ENCODE results near the gene ARRB1. TPM values are rescaled to one million over a fixed set of nuclear protein-coding genes. Genes with fewer than 3 reads are reported as not detected.

The ARRB1 gene
- total RNA-seq, 1 donor from 2014 or later = 53.8 TPM

DNA sequence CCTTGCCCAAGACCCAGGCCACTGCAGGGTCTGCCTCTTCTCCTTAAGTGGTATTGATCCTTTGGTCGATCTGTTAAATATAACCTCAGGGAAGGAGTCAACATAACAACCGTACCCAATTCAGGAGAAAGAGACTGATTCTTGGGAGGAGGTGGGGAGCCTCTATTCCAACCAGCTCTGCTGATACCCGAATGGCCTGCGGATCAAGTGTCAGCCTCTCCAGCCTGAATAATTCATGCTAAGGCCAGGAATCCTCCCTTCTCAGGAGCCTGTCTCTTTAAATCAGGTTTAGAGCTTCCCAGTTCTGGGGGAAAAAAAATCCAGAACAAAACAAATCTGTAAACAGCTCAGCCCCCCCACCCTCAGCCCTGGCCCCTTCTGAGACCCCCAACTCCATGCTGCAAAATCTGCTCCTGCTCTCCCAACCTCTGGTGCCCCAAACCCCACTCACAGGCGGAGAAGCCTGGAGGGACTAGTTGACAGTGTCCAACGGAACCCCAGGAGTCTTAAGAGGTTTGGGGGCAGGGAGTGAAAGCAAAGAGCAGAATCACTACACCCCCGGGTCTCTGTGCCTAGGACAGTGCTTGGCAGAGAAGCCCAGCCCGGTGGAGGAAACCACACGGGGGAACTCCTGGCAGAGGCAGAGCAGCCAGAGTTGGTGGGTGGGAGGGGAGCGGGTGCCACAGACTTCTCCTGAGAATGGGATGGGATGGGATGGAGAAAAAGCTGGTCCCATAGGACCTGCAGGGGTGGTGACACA is 111.8 kb downstream of the ARRB1 start:
- no peaks in the 10 kb centered on the region for H3K9me3 Mint-ChIP-seq
- no peak overlapping the region for H3K27ac Mint-ChIP-seq (ENCODE audit: unreplicated experiment)
- no peaks in the 10 kb centered on the region for H3K4me1 Mint-ChIP-seq
- H3K27me3 Mint-ChIP-seq (ENCODE audit: low read depth) = peaks cover 68% of the 10 kb centered on the region
- DNase-seq (ENCODE audit: low read depth, low spot score) = no peak
- TF ChIP-seq, protein P1, sequence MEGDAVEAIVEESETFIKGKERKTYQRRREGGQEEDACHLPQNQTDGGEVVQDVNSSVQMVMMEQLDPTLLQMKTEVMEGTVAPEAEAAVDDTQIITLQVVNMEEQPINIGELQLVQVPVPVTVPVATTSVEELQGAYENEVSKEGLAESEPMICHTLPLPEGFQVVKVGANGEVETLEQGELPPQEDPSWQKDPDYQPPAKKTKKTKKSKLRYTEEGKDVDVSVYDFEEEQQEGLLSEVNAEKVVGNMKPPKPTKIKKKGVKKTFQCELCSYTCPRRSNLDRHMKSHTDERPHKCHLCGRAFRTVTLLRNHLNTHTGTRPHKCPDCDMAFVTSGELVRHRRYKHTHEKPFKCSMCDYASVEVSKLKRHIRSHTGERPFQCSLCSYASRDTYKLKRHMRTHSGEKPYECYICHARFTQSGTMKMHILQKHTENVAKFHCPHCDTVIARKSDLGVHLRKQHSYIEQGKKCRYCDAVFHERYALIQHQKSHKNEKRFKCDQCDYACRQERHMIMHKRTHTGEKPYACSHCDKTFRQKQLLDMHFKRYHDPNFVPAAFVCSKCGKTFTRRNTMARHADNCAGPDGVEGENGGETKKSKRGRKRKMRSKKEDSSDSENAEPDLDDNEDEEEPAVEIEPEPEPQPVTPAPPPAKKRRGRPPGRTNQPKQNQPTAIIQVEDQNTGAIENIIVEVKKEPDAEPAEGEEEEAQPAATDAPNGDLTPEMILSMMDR (conservative IDR thresholded peaks at IDR 0.05) = no peak
- peak overlapping the region; percentile 78 for H3K4me3 Mint-ChIP-seq
- H3K36me3 Mint-ChIP-seq (ENCODE audit: low read depth) = no peaks in the 10 kb centered on the region

DNA sequence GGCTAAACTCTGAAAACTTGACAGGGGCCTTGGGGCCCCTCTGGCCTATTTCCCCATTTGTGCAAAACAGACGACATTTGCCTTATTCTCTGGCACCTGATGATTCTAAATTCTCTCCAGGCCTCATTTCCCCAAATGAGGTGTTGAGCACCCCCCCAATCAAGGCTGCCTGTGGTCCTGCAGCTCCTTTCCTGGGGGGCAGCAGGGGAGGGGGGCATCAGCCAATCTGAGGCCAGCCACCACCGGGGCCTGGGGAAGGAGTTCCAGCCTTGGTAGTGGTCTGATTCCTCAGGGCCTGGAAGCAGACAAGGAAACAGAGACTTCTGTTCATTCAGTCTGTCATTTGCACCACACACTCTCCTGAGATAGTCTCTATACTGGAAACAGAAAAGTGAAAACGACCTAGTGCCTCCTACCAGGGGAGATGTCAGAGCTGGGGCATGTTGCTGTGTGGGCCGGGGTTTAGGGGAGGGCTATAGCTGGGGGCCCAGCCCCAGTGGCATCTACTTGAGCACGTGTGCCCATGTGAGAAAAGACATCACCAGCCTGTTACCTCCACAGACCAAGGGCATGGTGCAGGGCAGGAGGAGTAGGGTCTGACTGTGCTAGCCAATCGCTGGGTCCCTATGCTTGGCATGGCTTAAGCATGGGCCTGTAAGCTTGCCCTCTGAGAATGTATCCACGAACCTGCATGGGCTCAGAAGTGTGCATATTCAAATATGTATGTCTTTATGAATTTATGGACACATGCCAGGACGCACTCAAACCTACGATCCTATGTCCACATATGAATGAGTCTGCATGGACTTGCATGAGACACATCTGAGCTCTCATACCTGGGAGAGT is 112.6 kb downstream of the ARRB1 start:
- TF ChIP-seq, protein P1 (conservative IDR thresholded peaks at IDR 0.05) = no peak
- peak overlapping the region; percentile 78 for H3K4me3 Mint-ChIP-seq
- H3K36me3 Mint-ChIP-seq (ENCODE audit: low read depth) = no peaks in the 10 kb centered on the region
- no peak for DNase-seq (ENCODE audit: low read depth, low spot score)
- H3K27me3 Mint-ChIP-seq (ENCODE audit: low read depth) = peaks cover 64% of the 10 kb centered on the region
- no peaks in the 10 kb centered on the region for H3K9me3 Mint-ChIP-seq
- H3K4me1 Mint-ChIP-seq = no peaks in the 10 kb centered on the region
- H3K27ac Mint-ChIP-seq (ENCODE audit: unreplicated experiment) = no peak overlapping the region

GRCh38 chr11:75237050-75237449 is 114.4 kb downstream of the ARRB1 start:
- Mint-ChIP-seq H3K36me3 (ENCODE audit: low read depth) (no peaks in the 10 kb centered on the region), H3K27me3 (ENCODE audit: low read depth) (peaks cover 51% of the 10 kb centered on the region), H3K27ac (ENCODE audit: unreplicated experiment) (no peak overlapping the region), H3K4me3 (no peak overlapping the region), H3K4me1 (no peaks in the 10 kb centered on the region), H3K9me3 (no peaks in the 10 kb centered on the region)
- TF ChIP-seq, protein P1 (conservative IDR thresholded peaks at IDR 0.05) = no peak
- no peak for DNase-seq (ENCODE audit: low read depth, low spot score)

DNA sequence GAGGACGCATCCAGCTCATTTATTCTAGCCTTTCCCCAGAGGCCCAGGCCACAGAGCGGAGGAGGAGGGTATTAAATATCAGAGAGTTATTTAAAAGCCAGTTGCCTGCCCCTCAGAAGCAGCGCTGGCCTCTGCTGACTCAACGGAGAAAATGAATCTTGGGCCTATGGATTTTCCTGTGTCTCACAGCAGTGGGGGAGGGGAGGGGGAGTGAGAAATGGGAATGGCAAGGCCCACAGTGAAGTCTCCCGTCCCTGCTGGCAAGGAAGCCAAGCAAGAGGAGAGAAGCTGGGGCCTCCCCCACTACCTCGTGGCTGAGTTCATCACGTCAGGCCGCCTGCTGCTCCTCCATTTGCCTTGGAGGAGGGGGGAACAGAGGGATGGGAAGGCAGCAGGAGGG is 115.4 kb downstream of the ARRB1 start:
- Mint-ChIP-seq H3K27ac (ENCODE audit: unreplicated experiment) (no peak overlapping the region), H3K27me3 (ENCODE audit: low read depth) (peaks cover 52% of the 10 kb centered on the region), H3K4me3 (no peak overlapping the region), H3K36me3 (ENCODE audit: low read depth) (no peaks in the 10 kb centered on the region), H3K4me1 (no peaks in the 10 kb centered on the region), H3K9me3 (no peaks in the 10 kb centered on the region)
- no peak for DNase-seq (ENCODE audit: low read depth, low spot score)
- TF ChIP-seq, protein P1 (conservative IDR thresholded peaks at IDR 0.05) = no peak

- no peaks in the 10 kb centered on the region for H3K36me3 Mint-ChIP-seq (ENCODE audit: low read depth)
- no peaks in the 10 kb centered on the region for H3K9me3 Mint-ChIP-seq
- no peak overlapping the region for H3K27ac Mint-ChIP-seq (ENCODE audit: unreplicated experiment)
- TF ChIP-seq, protein P1 (conservative IDR thresholded peaks at IDR 0.05) = no peak
- DNase-seq (ENCODE audit: low read depth, low spot score) = peak; percentile 68
- H3K4me3 Mint-ChIP-seq = no peak overlapping the region
- H3K4me1 Mint-ChIP-seq = no peaks in the 10 kb centered on the region
- H3K27me3 Mint-ChIP-seq (ENCODE audit: low read depth) = peaks cover 39% of the 10 kb centered on the region
Measured at GRCh38 chr11:75233754-75234172, 117.7 kb downstream of the ARRB1 start.
